H7 (cell line): ENCODE measurements around the gene CTNNA1. TPM values are rescaled to one million over a fixed set of nuclear protein-coding genes. Genes with fewer than 3 reads are reported as not detected.
A peak's percentile ranks its signal among the peaks of the same experiment; 100 is the strongest.

ENCODE experiments used
- DNase-seq: peaks from one replicate; pipeline ENCODE4 v3.0.0; 2012
- H3K27me3 ChIP-seq: 2 replicates; pipeline ENCODE4 v1.6.0; 2011; ENCODE audit warnings: mild to moderate bottlenecking, low read length; ENCODE audit not compliant: control insufficient read depth, insufficient read depth
- H3K36me3 ChIP-seq: replicated peaks from 2 replicates; pipeline ENCODE4 v1.5.1; 2011; ENCODE audit warnings: low read length; ENCODE audit not compliant: control insufficient read depth, insufficient read depth
- H3K4me3 ChIP-seq: 2 replicates; pipeline ENCODE4 v1.5.1; 2011; ENCODE audit warnings: low read depth, mild to moderate bottlenecking, control low read depth, low read length, moderate library complexity; ENCODE audit not compliant: insufficient read depth
- total RNA-seq: library from RNA; depleted of rRNA; stranded (reverse); fragments of >200 nt; shearing (Covaris generic); gene quantifications from 2 replicates; pipeline ENCODE4 v1.2.3, GENCODE V29; 2014; rRNA removed

CTNNA1 gene
- total RNA-seq, 1 experiment from 2014 or later = 352 TPM

GRCh38 chr5:138983984-138984383 is 230.8 kb downstream of the CTNNA1 start:
- peak; percentile 2 for DNase-seq
- H3K27me3 ChIP-seq = no peaks in the 10 kb centered on the region
- no peaks in the 10 kb centered on the region for H3K36me3 ChIP-seq
- H3K4me3 ChIP-seq = no peak overlapping the region

Other genes with a start within 250 kb of the CTNNA1 start
- 103 and 113 TPM in 2 replicates for gene ETF1, start 210.2 kb upstream of the CTNNA1 start, total RNA-seq
- 625 and 671 TPM in 2 replicates for gene HSPA9, start 178.0 kb upstream of the CTNNA1 start, total RNA-seq
- gene LRRTM2, start 121.9 kb downstream of the CTNNA1 start, total RNA-seq = not detected in 2 replicates